Measurements from ENCODE around the gene FGF2.
"Not testable (repeated sequence)": the region's sequence is repeated elsewhere in the genome, so short reads cannot be mapped to it uniquely, and the experiment has no call there.

The FGF2 gene

GRCh38 chr4:122898370-122899150, 71.9 kb downstream of the FGF2 start:
- DNase-seq: no peak

GRCh38 chr4:122899682-122900081, 73.1 kb downstream of the FGF2 start:
- no peak for DNase-seq

GRCh38 chr4:122900314-122900713, 73.7 kb downstream of the FGF2 start:
- no peak for DNase-seq

- DNase-seq: no peak
Observed at GRCh38 chr4:122901247-122902010, 74.8 kb downstream of the FGF2 start.

GRCh38 chr4:122903766-122904288, 77.2 kb downstream of the FGF2 start:
- no peak for DNase-seq

- DNase-seq: no peak
Observed at GRCh38 chr4:122906859-122907305, 80.3 kb downstream of the FGF2 start.

GRCh38 chr4:122908223-122908622, 81.6 kb downstream of the FGF2 start:
- no peak for DNase-seq

- DNase-seq: no peak
Observed at GRCh38 chr4:122909683-122910082, 83.1 kb downstream of the FGF2 start.

- no peak for DNase-seq
Observed at GRCh38 chr4:122911588-122911987, 85.0 kb downstream of the FGF2 start.

- DNase-seq: no peak
Observed at GRCh38 chr4:122912810-122913575, 86.4 kb downstream of the FGF2 start.

GRCh38 chr4:122914292-122914904, 87.8 kb downstream of the FGF2 start:
- DNase-seq: no peak

GRCh38 chr4:122914938-122915337, 88.3 kb downstream of the FGF2 start:
- DNase-seq: no peak

GRCh38 chr4:122917731-122918130, 91.1 kb downstream of the FGF2 start:
- DNase-seq: no peak

- DNase-seq: no peak
Observed at GRCh38 chr4:122920473-122920872, 93.8 kb downstream of the FGF2 start.

- DNase-seq: no peak
Observed at GRCh38 chr4:122921300-122921699, 94.7 kb downstream of the FGF2 start.

GRCh38 chr4:122921971-122922876, 95.6 kb downstream of the FGF2 start, which contains the start of gene NUDT6:
Gene NUDT6, minus strand, starts transcription at chr4:122922597. Its CDS starts 25 bp downstream, at chr4:122922572.
- peak; percentile 31 for DNase-seq

- peak; percentile 77 for DNase-seq
Observed at GRCh38 chr4:122922877-122923511, 96.4 kb downstream of the FGF2 start.

GRCh38 chr4:122928930-122929329, 102.3 kb downstream of the FGF2 start:
- DNase-seq: no peak

GRCh38 chr4:122930862-122931261, 104.2 kb downstream of the FGF2 start:
- DNase-seq: no peak

- no peak for DNase-seq
Observed at GRCh38 chr4:122932763-122933162, 106.1 kb downstream of the FGF2 start.

- not testable (repeated sequence) for DNase-seq
Observed at GRCh38 chr4:122945136-122945535, 118.5 kb downstream of the FGF2 start.

All from NCI-H345 (cell line).